A549 (cell line): ENCODE results near the gene CFAP46. TPM values are rescaled to one million over a fixed set of nuclear protein-coding genes. Genes with fewer than 3 reads are reported as not detected.

Experiments
- ATAC-seq, 2 experiments: fragments of 200-7000 bp in 1 of 2; fragments of >200 bp in 1 of 2; cut with Nextera tagmentation in 1 of 2; cut with Tn5 transposase in 1 of 2; 3 replicates each; pipeline versions ENCODE4 v1.8.0 to v1.9.1; 2018 to 2020; ENCODE audit warnings: mild to moderate bottlenecking in 1 of 2, moderate library complexity in 1 of 2
- CTCF ChIA-PET: fragments of 300-600 bp; sonication (Branson Sonifier 250); formaldehyde crosslinking; extraction: SDS; loops from one replicate; lab custom pipeline; 2021; ENCODE audit warnings: antibody characterized with exemption, inconsistent platforms; lab: Yijun Ruan, JAX
- POLR2A ChIA-PET: fragments of 350-600 bp; formaldehyde crosslinking; extraction: SDS; loops from one replicate; lab custom pipeline; 2021; ENCODE audit warnings: antibody characterized with exemption, inconsistent platforms; lab: Yijun Ruan, JAX
- DNase-seq, 2 experiments: peaks; one replicate each; pipeline versions ENCODE4 v3.0.0 to v3.0.0-alpha.2; 2011 to 2016; ENCODE audit warnings: low read depth in 1 of 2, low spot score in 1 of 2
- FAIRE-seq: peaks from 2 replicates; lab custom pipeline; 2011; peaks lifted over from hg19 to GRCh38; lab: Jason Lieb, UNC
- H3K27ac ChIP-seq, 2 experiments: fragments of >200 bp; sonication (Bioruptor Twin); formaldehyde crosslinking; 3 replicates each; pipeline ENCODE4 v1.5.1; 2016 to 2017
- H3K4me1 ChIP-seq: fragments of >200 bp; sonication (Bioruptor Twin); formaldehyde crosslinking; 3 replicates; pipeline ENCODE4 v1.6.1; 2016
- H3K4me2 ChIP-seq: fragments of >200 bp; sonication (Bioruptor Twin); formaldehyde crosslinking; 3 replicates; pipeline ENCODE4 v1.6.1; 2016
- H3K4me3 ChIP-seq: fragments of >200 bp; sonication (Bioruptor Twin); formaldehyde crosslinking; 3 replicates; pipeline ENCODE4 v1.5.1; 2016
- H3K9me3 ChIP-seq: fragments of >200 bp; sonication (Bioruptor Twin); formaldehyde crosslinking; 3 replicates; pipeline ENCODE4 v1.6.1; 2016
- BHLHE40 ChIP-seq: IDR thresholded peaks from 2 replicates; pipeline ENCODE4 v1.6.1; 2012; ENCODE audit warnings: low read depth, low read length, inconsistent platforms
- CBX2 ChIP-seq: fragments of 200-600 bp; sonication (generic); IDR thresholded peaks from 2 replicates; pipeline ENCODE4 v1.6.1; 2016; ENCODE audit warnings: low read depth, mild to moderate bottlenecking, borderline replicate concordance
- CEBPB ChIP-seq, 2 experiments: fragments of >200 bp in 1 of 2; sonication (Bioruptor Twin) in 1 of 2; formaldehyde crosslinking in 1 of 2; IDR thresholded peaks; 2 replicates each; pipeline ENCODE4 v1.6.1; 2012 to 2016
- CHD2 ChIP-seq: fragments of 150-350 bp; IDR thresholded peaks from 2 replicates; pipeline ENCODE4 v1.6.1; 2014; ENCODE audit warnings: low read length; ENCODE audit not compliant: partially characterized antibody
- CHD4 ChIP-seq: fragments of 200-600 bp; sonication (generic); IDR thresholded peaks from 2 replicates; pipeline ENCODE4 v1.6.1; 2016; ENCODE audit warnings: antibody characterized with exemption, mild to moderate bottlenecking, borderline replicate concordance
- FOXS1 ChIP-seq: fragments of 250-450 bp; sonication (Bioruptor Pico); IDR thresholded peaks from 2 replicates; pipeline ENCODE4 v1.5.0; 2020; ENCODE audit warnings: mild to moderate bottlenecking, moderate library complexity
- GATA3 ChIP-seq: IDR thresholded peaks from 2 replicates; pipeline ENCODE4 v1.6.1; 2012; ENCODE audit warnings: borderline replicate concordance
- HEYL ChIP-seq: fragments of 250-450 bp; sonication (Bioruptor Pico); IDR thresholded peaks from 2 replicates; pipeline ENCODE4 v1.8.0; 2021; ENCODE audit warnings: mild to moderate bottlenecking, moderate library complexity
- HOXA7 ChIP-seq: fragments of 250-450 bp; sonication (Bioruptor Pico); IDR thresholded peaks from 2 replicates; pipeline ENCODE4 v1.5.0; 2020; ENCODE audit warnings: mild to moderate bottlenecking, moderate library complexity
- KDM5A ChIP-seq: fragments of 200-600 bp; sonication (generic); IDR thresholded peaks from 2 replicates; pipeline ENCODE4 v1.6.1; 2016; ENCODE audit warnings: antibody characterized with exemption, mild to moderate bottlenecking
- MAZ ChIP-seq: fragments of 150-350 bp; IDR thresholded peaks from 2 replicates; pipeline ENCODE4 v1.6.1; 2014; ENCODE audit warnings: antibody characterized with exemption, low read depth, low read length, borderline replicate concordance
- NFE2L2 ChIP-seq: fragments of 150-350 bp; conservative IDR thresholded peaks from 2 replicates; pipeline ENCODE4 v1.6.1; 2014; ENCODE audit warnings: low read length
- NR3C1 ChIP-seq: fragments of >200 bp; sonication (Bioruptor Twin); formaldehyde crosslinking; IDR thresholded peaks from 3 replicates; pipeline ENCODE4 v1.6.1; 2017
- PHF8 ChIP-seq: fragments of 200-600 bp; sonication (generic); IDR thresholded peaks from 2 replicates; pipeline ENCODE4 v1.6.1; 2016; ENCODE audit warnings: low read depth, mild to moderate bottlenecking, antibody characterized with exemption, moderate library complexity, borderline replicate concordance
- POLR2A ChIP-seq: IDR thresholded peaks from 2 replicates; pipeline ENCODE4 v1.6.1; 2012; ENCODE audit warnings: mild to moderate bottlenecking, low read length
- POLR2AphosphoS2 ChIP-seq: conservative IDR thresholded peaks from 2 replicates; pipeline ENCODE4 v1.6.1; 2012; ENCODE audit warnings: low read length, improper control_type of control experiment, inconsistent platforms
- RARB ChIP-seq: fragments of 250-450 bp; sonication (Bioruptor Pico); IDR thresholded peaks from 2 replicates; pipeline ENCODE4 v1.8.0; 2021; ENCODE audit warnings: mild to moderate bottlenecking, moderate library complexity
- RFX5 ChIP-seq: fragments of 450-650 bp; IDR thresholded peaks from 2 replicates; pipeline ENCODE4 v1.7.1; 2014; ENCODE audit warnings: antibody characterized with exemption, mild to moderate bottlenecking, moderate library complexity
- SMC3 ChIP-seq: fragments of >200 bp; sonication (Bioruptor Twin); formaldehyde crosslinking; IDR thresholded peaks from 3 replicates; pipeline ENCODE4 v1.6.1; 2018; ENCODE audit warnings: inconsistent platforms
- SREBF2 ChIP-seq: fragments of 450-650 bp; IDR thresholded peaks from 2 replicates; pipeline ENCODE4 v1.6.1; 2014; ENCODE audit warnings: mild to moderate bottlenecking, moderate library complexity
- TFCP2L1 ChIP-seq: fragments of 250-450 bp; sonication (Bioruptor Pico); IDR thresholded peaks from 2 replicates; pipeline ENCODE4 v1.5.0; 2021; ENCODE audit warnings: mild to moderate bottlenecking
- ZC3H11A ChIP-seq: fragments of 450-650 bp; IDR thresholded peaks from 2 replicates; pipeline ENCODE4 v1.6.1; 2014; ENCODE audit warnings: antibody characterized with exemption, mild to moderate bottlenecking
- ZFP36 ChIP-seq: fragments of 450-650 bp; IDR thresholded peaks from 2 replicates; pipeline ENCODE4 v1.6.1; 2014; ENCODE audit warnings: borderline replicate concordance; ENCODE audit not compliant: partially characterized antibody
- ZNF302 ChIP-seq: fragments of 250-450 bp; sonication (Bioruptor Pico); IDR thresholded peaks from 2 replicates; pipeline ENCODE4 v1.9.0; 2021; ENCODE audit warnings: inconsistent platforms, mild to moderate bottlenecking, moderate library complexity
- WGBS: methylation state at CpG from one replicate; pipeline ENCODE4 v1.1.6; 2017; ENCODE audit errors: missing lambda C conversion rate; 5-methylcytosine and 5-hydroxymethylcytosine counted together
- polyA plus RNA-seq, 4 experiments: library from polyadenylated mRNA; depleted of rRNA in 3 of 4; stranded (reverse); fragments of >200 nt; fragmentation: RNase III in 1 of 4; extraction: RNeasy Plus Mini Kit Qiagen cat#74134 plus additional on column Dnase treatment in 1 of 4; gene quantifications; 2 replicates in 3 of 4; 3 replicates in 1 of 4; pipeline ENCODE4 v1.2.3, GENCODE V29; 2011 to 2017
- TF ChIP-seq, protein P1 (sequence below): fragments of >200 bp; sonication (Bioruptor Twin); formaldehyde crosslinking; IDR thresholded peaks from 3 replicates; pipeline ENCODE4 v1.5.1; 2016
- TF ChIP-seq, protein P2 (sequence below): fragments of 250-450 bp; sonication (Bioruptor Pico); IDR thresholded peaks from 2 replicates; pipeline ENCODE4 v1.5.0; 2021; ENCODE audit warnings: mild to moderate bottlenecking, moderate library complexity, borderline replicate concordance
- TF ChIP-seq, protein P3 (sequence below): fragments of 450-650 bp; IDR thresholded peaks from 2 replicates; pipeline ENCODE4 v1.6.1; 2014; ENCODE audit warnings: antibody characterized with exemption
- TF ChIP-seq, protein P4 (sequence below): IDR thresholded peaks from 2 replicates; pipeline ENCODE4 v1.6.1; 2012; ENCODE audit warnings: low read depth, borderline replicate concordance

Gene CFAP46
- polyA plus RNA-seq, 2 of the 4 experiments (the other 2 are of a cell fraction): 0.88 to 1.8 TPM

DNA sequence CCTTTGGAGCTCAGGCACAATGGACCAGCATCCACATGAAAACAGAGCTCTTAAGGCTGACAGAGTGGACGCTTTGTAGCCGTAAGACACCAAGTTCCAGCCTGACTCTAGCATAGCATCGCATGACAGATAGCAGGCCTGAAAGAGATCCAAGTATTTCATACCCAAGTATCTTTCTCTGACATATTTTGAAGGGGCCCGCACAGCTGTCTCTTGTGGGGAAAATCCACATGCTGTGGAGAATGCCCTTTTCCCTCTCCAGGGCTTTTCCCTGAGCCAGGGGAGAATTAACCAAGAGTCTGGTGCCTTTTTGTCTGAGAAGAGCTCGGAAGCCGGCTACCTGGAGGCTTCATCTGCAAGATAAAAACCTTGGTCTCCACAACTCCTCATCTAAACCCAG, 51.0 kb downstream of the CFAP46 start (continued):
- TF ChIP-seq, protein P1, sequence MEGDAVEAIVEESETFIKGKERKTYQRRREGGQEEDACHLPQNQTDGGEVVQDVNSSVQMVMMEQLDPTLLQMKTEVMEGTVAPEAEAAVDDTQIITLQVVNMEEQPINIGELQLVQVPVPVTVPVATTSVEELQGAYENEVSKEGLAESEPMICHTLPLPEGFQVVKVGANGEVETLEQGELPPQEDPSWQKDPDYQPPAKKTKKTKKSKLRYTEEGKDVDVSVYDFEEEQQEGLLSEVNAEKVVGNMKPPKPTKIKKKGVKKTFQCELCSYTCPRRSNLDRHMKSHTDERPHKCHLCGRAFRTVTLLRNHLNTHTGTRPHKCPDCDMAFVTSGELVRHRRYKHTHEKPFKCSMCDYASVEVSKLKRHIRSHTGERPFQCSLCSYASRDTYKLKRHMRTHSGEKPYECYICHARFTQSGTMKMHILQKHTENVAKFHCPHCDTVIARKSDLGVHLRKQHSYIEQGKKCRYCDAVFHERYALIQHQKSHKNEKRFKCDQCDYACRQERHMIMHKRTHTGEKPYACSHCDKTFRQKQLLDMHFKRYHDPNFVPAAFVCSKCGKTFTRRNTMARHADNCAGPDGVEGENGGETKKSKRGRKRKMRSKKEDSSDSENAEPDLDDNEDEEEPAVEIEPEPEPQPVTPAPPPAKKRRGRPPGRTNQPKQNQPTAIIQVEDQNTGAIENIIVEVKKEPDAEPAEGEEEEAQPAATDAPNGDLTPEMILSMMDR: no peak
- TF ChIP-seq MAZ: no peak
- TF ChIP-seq POLR2A: no peak
- no peak for TF ChIP-seq KDM5A
- TF ChIP-seq, protein P2, sequence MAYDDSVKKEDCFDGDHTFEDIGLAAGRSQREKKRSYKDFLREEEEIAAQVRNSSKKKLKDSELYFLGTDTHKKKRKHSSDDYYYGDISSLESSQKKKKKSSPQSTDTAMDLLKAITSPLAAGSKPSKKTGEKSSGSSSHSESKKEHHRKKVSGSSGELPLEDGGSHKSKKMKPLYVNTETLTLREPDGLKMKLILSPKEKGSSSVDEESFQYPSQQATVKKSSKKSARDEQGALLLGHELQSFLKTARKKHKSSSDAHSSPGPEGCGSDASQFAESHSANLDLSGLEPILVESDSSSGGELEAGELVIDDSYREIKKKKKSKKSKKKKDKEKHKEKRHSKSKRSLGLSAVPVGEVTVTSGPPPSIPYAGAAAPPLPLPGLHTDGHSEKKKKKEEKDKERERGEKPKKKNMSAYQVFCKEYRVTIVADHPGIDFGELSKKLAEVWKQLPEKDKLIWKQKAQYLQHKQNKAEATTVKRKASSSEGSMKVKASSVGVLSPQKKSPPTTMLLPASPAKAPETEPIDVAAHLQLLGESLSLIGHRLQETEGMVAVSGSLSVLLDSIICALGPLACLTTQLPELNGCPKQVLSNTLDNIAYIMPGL: no peak

DNA sequence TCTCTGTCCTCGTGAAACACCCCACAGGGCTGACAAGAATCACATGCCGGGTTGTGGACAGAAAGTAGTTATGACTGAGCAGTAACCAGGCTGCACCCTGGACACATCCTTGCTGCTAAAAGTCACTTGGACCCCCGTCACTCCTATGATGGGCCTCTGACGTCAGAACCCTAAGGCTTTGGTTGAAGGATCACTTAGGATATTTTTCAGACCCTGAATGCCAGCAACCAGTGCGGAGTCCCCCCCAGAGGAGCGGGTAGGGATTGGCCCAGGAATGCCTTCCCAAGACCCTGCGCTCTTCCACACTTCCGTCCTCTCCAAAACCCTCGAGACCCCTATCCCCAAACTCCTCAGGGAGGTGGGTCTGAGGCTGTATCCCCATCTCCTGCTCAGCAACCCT, 52.1 kb downstream of the CFAP46 start:
- 38% methylated on average over 9 of the region's 9 CpGs for WGBS

DNA sequence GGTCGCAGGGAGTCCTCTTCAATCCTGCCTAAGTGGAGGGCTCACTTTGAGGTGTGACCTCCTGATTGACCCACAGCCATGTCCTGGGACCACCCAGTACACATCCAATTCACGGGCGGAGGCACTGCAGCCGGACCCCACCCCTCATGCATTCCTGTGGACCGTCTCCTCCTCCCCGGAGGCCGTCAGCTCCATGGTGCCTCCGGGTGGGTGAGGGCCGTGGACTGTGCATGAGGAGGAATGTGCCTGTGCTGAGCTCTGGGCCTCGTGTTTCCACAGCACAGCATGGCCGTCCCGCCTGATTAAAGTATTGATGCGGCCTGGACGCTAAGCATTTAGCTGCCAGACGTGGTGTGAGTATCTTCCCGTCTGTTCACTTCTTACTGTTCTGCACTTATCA, 52.8 kb downstream of the CFAP46 start:
- no peak for FAIRE-seq
- TF ChIP-seq HOXA7 (no peak), RARB (CRISPR knock-in tag) (no peak), HEYL (CRISPR knock-in tag) (no peak), TFCP2L1 (CRISPR knock-in tag) (no peak), ZNF302 (CRISPR knock-in tag) (no peak), RFX5 (no peak), CEBPB (IDR thresholded peaks at IDR 0.05) (no peak)
- TF ChIP-seq, protein P1: no peak
- TF ChIP-seq, protein P3, sequence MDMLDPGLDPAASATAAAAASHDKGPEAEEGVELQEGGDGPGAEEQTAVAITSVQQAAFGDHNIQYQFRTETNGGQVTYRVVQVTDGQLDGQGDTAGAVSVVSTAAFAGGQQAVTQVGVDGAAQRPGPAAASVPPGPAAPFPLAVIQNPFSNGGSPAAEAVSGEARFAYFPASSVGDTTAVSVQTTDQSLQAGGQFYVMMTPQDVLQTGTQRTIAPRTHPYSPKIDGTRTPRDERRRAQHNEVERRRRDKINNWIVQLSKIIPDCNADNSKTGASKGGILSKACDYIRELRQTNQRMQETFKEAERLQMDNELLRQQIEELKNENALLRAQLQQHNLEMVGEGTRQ: no peak
- H3K4me3 ChIP-seq: no peak overlapping the region

More for the DNA sequence above, 52.1 kb downstream of the CFAP46 start:
- POLR2A ChIA-PET: no interaction called here
- no peak for ATAC-seq
- Histone ChIP-seq H3K27ac (no peak overlapping the region), H3K4me2 (no peak overlapping the region), H3K9me3 (no peaks in the 10 kb centered on the region)
- FAIRE-seq: no peak
- DNase-seq: no peak
- TF ChIP-seq FOXS1 (CRISPR knock-in tag) (no peak), BHLHE40 (no peak), HOXA7 (no peak), ZC3H11A (no peak), ZFP36 (no peak), CHD4 (no peak), NFE2L2 (no peak), PHF8 (no peak), SMC3 (no peak), POLR2AphosphoS2 (no peak), NR3C1 (no peak), GATA3 (no peak), SREBF2 (no peak), CHD2 (no peak), CBX2 (no peak)
- TF ChIP-seq, protein P4, sequence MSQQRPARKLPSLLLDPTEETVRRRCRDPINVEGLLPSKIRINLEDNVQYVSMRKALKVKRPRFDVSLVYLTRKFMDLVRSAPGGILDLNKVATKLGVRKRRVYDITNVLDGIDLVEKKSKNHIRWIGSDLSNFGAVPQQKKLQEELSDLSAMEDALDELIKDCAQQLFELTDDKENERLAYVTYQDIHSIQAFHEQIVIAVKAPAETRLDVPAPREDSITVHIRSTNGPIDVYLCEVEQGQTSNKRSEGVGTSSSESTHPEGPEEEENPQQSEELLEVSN: no peak
- TF ChIP-seq, all 56 proteins: peak for 0
- H3K4me1 ChIP-seq: no peaks in the 10 kb centered on the region
- H3K4me3 ChIP-seq: no peak overlapping the region
- CTCF ChIA-PET: no interaction called here

More for the DNA sequence above, 52.8 kb downstream of the CFAP46 start:
- DNase-seq (no peak), ATAC-seq (no peak)
- WGBS: 54% methylated on average over 15 of the region's 16 CpGs
- POLR2A ChIA-PET: no interaction called here
- CTCF ChIA-PET: no interaction called here
- no peaks in the 10 kb centered on the region for H3K4me1 ChIP-seq
- no peaks in the 10 kb centered on the region for H3K9me3 ChIP-seq
- H3K4me2 ChIP-seq: no peak overlapping the region
- H3K27ac ChIP-seq: no peak overlapping the region
